Muscle layer of colon (tissue), 2 donors: ENCODE measurements around the gene OPCML.

ENCODE experiments used
- H3K27ac ChIP-seq: one replicate; pipeline ENCODE4 v1.7.0; 2013; ENCODE audit warnings: low read depth, mild to moderate bottlenecking, low read length, moderate library complexity
- H3K27me3 ChIP-seq, 2 donors: one replicate each; pipeline ENCODE4 v1.7.0; 2013; ENCODE audit warnings: low read length in 2 of 2, mild to moderate bottlenecking in 2 of 2; ENCODE audit not compliant: insufficient read depth in 2 of 2, control insufficient read depth in 1 of 2
- H3K36me3 ChIP-seq: one replicate; pipeline ENCODE4 v1.7.0; 2013; ENCODE audit warnings: mild to moderate bottlenecking, low read length; ENCODE audit not compliant: insufficient read depth
- H3K4me1 ChIP-seq: one replicate; pipeline ENCODE4 v1.7.0; 2013; ENCODE audit warnings: mild to moderate bottlenecking, low read length; ENCODE audit not compliant: insufficient read depth
- H3K4me3 ChIP-seq, 2 donors: one replicate each; pipeline ENCODE4 v1.7.0; 2013; ENCODE audit warnings: low read length in 2 of 2, low read depth in 1 of 2, mild to moderate bottlenecking in 1 of 2, moderate library complexity in 1 of 2
- H3K9ac ChIP-seq: one replicate; pipeline ENCODE4 v1.7.0; 2013; ENCODE audit warnings: low read length
- H3K9me3 ChIP-seq: one replicate; pipeline ENCODE4 v1.7.0; 2013; ENCODE audit warnings: mild to moderate bottlenecking, low read length
- donor health status: abdominal sarcoma.
- donor health status: Adenocarcinoma of cecum.

The OPCML gene

GRCh38 chr11:133040289-133040900 lies 491.9 kb downstream of the OPCML start:
- H3K27me3 ChIP-seq = peaks cover 0 to 6% of the 10 kb centered on the region in 2 donors
- H3K4me1 ChIP-seq = no peaks in the 10 kb centered on the region
- no peak overlapping the region for H3K27ac ChIP-seq
- no peaks in the 10 kb centered on the region for H3K36me3 ChIP-seq
- no peaks in the 10 kb centered on the region for H3K9me3 ChIP-seq
- H3K9ac ChIP-seq = no peak overlapping the region
- H3K4me3 ChIP-seq = no peak overlapping the region

- Histone ChIP-seq H3K4me1 (no peaks in the 10 kb centered on the region), H3K27ac (no peak overlapping the region), H3K9ac (no peak overlapping the region), H3K36me3 (no peaks in the 10 kb centered on the region), H3K9me3 (no peaks in the 10 kb centered on the region), H3K27me3 (peaks cover 0 to 6% of the 10 kb centered on the region in 2 donors), H3K4me3 (no peak overlapping the region)
Observed at GRCh38 chr11:133038850-133039249, 493.5 kb downstream of the OPCML start.

DNA sequence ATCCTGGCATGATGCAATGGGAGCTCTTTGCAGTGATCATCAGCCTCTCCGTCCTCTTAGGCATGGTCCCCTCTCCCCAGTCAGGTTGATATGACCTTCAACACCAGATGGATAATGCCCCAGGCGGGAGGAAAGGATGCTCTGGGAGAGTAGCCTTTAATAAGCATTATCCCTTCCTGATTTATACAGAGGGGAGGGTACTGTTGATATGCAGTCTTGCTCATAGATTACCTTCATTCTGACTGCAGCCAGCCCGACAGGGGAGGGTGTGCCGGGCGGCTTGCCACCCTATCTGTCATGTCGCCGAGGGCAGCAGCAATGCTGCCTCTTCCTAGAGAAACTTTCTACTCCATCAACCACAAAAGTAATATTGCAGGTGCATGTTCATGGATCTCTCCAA lies 497.4 kb downstream of the OPCML start:
- Histone ChIP-seq H3K4me1 (no peaks in the 10 kb centered on the region), H3K9ac (no peak overlapping the region), H3K27me3 (no peaks in the 10 kb centered on the region), H3K9me3 (no peaks in the 10 kb centered on the region), H3K27ac (no peak overlapping the region), H3K4me3 (no peak overlapping the region), H3K36me3 (no peaks in the 10 kb centered on the region)

GRCh38 chr11:133029107-133029506 lies 503.2 kb downstream of the OPCML start:
- Histone ChIP-seq H3K9ac (no peak overlapping the region), H3K4me3 (no peak overlapping the region), H3K9me3 (no peaks in the 10 kb centered on the region), H3K36me3 (no peaks in the 10 kb centered on the region), H3K27ac (no peak overlapping the region), H3K27me3 (no peaks in the 10 kb centered on the region), H3K4me1 (no peaks in the 10 kb centered on the region)

DNA sequence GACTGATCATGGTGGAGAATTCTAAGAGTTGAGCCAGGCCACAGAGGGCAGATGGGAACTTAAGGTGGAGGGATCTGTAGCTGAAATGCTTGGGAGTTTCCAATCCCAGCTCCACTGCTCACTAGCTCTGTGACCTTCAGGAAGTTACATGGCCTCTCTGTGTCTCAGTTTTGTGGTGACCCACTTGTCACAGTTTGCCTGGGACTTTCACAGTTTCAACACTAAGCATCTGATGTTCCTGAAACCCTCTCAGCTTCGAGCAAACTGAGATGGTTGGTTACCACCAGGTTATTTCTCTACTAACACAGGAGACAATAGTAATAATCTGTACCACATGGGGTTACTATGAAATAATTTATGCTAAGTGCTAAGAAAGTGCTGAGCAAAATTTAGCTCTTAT lies 505.3 kb downstream of the OPCML start:
- no peak overlapping the region for H3K9ac ChIP-seq
- H3K27ac ChIP-seq = no peak overlapping the region
- no peaks in the 10 kb centered on the region for H3K27me3 ChIP-seq
- H3K9me3 ChIP-seq = no peaks in the 10 kb centered on the region
- H3K4me3 ChIP-seq = no peak overlapping the region
- H3K36me3 ChIP-seq = no peaks in the 10 kb centered on the region
- H3K4me1 ChIP-seq = no peaks in the 10 kb centered on the region

GRCh38 chr11:133024301-133024700 lies 508.0 kb downstream of the OPCML start:
- H3K9ac ChIP-seq = no peak overlapping the region
- no peaks in the 10 kb centered on the region for H3K4me1 ChIP-seq
- no peaks in the 10 kb centered on the region for H3K27me3 ChIP-seq
- no peaks in the 10 kb centered on the region for H3K36me3 ChIP-seq
- no peak overlapping the region for H3K4me3 ChIP-seq
- no peaks in the 10 kb centered on the region for H3K9me3 ChIP-seq
- no peak overlapping the region for H3K27ac ChIP-seq

GRCh38 chr11:133023232-133023631 lies 509.1 kb downstream of the OPCML start:
- Histone ChIP-seq H3K9ac (no peak overlapping the region), H3K36me3 (no peaks in the 10 kb centered on the region), H3K27me3 (no peaks in the 10 kb centered on the region), H3K9me3 (no peaks in the 10 kb centered on the region), H3K4me3 (no peak overlapping the region), H3K27ac (no peak overlapping the region), H3K4me1 (no peaks in the 10 kb centered on the region)

DNA sequence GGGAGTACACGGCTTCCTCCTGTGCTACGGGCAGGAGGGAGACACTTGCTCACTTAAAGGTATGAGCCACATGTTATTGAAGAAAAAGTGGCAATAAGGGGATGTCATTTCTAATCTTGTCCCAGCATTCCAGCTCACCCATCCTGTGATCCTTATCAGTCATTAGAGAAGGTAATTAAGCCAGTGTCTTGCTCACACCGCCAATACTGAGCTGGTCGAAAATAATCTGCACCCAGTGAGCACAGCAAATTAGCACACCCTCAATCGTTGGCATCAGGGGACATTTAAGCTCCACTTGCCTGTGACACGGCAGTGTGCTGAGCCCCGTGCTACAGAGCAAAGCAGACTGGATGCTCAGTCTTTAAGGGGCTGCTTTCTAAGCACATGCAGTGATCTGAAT lies 510.7 kb downstream of the OPCML start:
- Histone ChIP-seq H3K27ac (no peak overlapping the region), H3K36me3 (no peaks in the 10 kb centered on the region), H3K9me3 (no peaks in the 10 kb centered on the region), H3K27me3 (no peaks in the 10 kb centered on the region), H3K9ac (no peak overlapping the region), H3K4me1 (no peaks in the 10 kb centered on the region), H3K4me3 (no peak overlapping the region)

DNA sequence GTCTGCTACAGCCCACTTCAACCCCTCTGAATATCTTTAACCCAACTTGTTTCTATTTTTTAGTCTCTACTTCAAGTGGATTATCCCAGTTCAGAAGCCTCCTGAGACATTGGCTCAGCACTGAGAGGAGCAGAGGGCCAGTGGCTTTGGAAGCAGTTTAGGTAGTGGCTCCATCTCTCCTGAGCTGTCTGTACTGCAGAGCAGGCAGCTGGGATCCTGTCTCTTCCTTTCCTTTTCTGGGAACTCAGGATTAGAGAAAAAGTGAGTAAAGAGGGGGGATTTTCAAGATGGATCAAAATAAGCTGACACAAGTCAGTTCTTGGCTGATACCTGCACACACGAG lies 512.0 kb downstream of the OPCML start:
- H3K4me1 ChIP-seq = no peaks in the 10 kb centered on the region
- no peak overlapping the region for H3K4me3 ChIP-seq
- H3K9me3 ChIP-seq = no peaks in the 10 kb centered on the region
- H3K27ac ChIP-seq = no peak overlapping the region
- H3K9ac ChIP-seq = no peak overlapping the region
- no peaks in the 10 kb centered on the region for H3K36me3 ChIP-seq
- H3K27me3 ChIP-seq = no peaks in the 10 kb centered on the region

DNA sequence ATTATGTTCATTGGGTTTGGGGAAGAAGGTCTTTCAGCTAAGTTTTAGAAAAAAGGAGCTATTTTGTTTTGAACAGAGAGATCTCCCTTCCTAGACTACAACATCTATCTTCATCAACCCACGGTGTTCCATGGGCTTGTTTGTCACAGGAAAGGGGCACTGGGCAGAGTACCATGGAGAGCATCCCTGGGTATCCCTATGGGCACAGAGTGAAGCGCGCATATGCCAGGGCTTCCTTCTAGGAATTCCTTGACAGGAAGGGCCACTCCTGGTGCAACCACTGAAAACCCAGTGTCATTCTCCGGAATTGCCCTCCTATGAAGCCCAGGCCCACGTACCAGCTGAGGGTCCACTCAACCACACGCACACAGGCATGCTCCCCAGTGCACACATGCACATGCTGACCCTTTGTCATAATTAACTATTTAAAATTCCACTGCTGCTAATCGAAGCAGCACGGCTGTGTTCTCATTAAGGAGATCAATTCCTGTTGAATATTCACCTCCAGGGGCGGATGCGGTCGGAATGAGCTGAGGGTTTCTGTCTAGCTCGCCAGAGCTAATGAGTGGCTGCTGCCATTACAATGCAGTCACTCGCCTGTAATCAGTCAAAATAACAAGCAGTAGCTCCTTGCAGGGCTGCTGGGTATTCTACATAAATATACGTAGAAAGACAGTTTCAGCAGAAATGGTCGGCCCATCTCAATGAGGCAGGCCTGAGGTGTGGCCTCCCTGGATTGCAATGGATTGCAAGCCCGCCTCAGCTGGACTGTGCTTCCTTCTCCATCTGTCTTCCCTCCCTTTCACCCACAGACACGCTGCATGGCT lies 512.5 kb downstream of the OPCML start:
- Histone ChIP-seq H3K27me3 (no peaks in the 10 kb centered on the region), H3K36me3 (no peaks in the 10 kb centered on the region), H3K27ac (no peak overlapping the region)

GRCh38 chr11:133015457-133015856 lies 516.8 kb downstream of the OPCML start:
- H3K9ac ChIP-seq = no peak overlapping the region
- no peaks in the 10 kb centered on the region for H3K4me1 ChIP-seq
- H3K9me3 ChIP-seq = no peaks in the 10 kb centered on the region
- H3K27ac ChIP-seq = no peak overlapping the region
- H3K4me3 ChIP-seq = no peak overlapping the region
- H3K27me3 ChIP-seq = no peaks in the 10 kb centered on the region
- H3K36me3 ChIP-seq = no peaks in the 10 kb centered on the region

More for the DNA sequence above, 512.5 kb downstream of the OPCML start:
- Histone ChIP-seq H3K4me3 (no peak overlapping the region), H3K9me3 (no peaks in the 10 kb centered on the region), H3K9ac (no peak overlapping the region), H3K4me1 (no peaks in the 10 kb centered on the region)

- H3K4me3 ChIP-seq = no peak overlapping the region
- no peaks in the 10 kb centered on the region for H3K36me3 ChIP-seq
- H3K9ac ChIP-seq = no peak overlapping the region
- H3K4me1 ChIP-seq = no peaks in the 10 kb centered on the region
- H3K27ac ChIP-seq = no peak overlapping the region
- no peaks in the 10 kb centered on the region for H3K27me3 ChIP-seq
- no peaks in the 10 kb centered on the region for H3K9me3 ChIP-seq
Observed at GRCh38 chr11:133014337-133014736, 518.0 kb downstream of the OPCML start.
